Measurements from ENCODE around the gene SLC17A9.
"Not testable (repeated sequence)": the region's sequence is repeated elsewhere in the genome, so short reads cannot be mapped to it uniquely, and the experiment has no call there.

The SLC17A9 gene

GRCh38 chr20:62921119-62921687 is 31.3 kb upstream of the SLC17A9 start:
- DNase-seq: peak; percentile 39 to 56

- no peak for DNase-seq
Measured at GRCh38 chr20:62922451-62922921, 30.0 kb upstream of the SLC17A9 start.

- DNase-seq: not testable (repeated sequence)
Measured at GRCh38 chr20:62923059-62923668, 29.3 kb upstream of the SLC17A9 start.

- no peak for DNase-seq
Measured at GRCh38 chr20:62923669-62924441, 28.7 kb upstream of the SLC17A9 start.

GRCh38 chr20:62924442-62925075 is 27.9 kb upstream of the SLC17A9 start:
- no peak for DNase-seq

GRCh38 chr20:62925076-62925419 is 27.5 kb upstream of the SLC17A9 start:
- DNase-seq: no peak

GRCh38 chr20:62925420-62926228 is 26.9 kb upstream of the SLC17A9 start:
- no peak for DNase-seq

GRCh38 chr20:62926229-62927127 is 26.0 kb upstream of the SLC17A9 start, which contains the start of gene DIDO1:
Gene DIDO1 (minus strand): TSS chr20:62926505.
- DNase-seq: peak; percentile 77 to 83

GRCh38 chr20:62927128-62927705 is 25.3 kb upstream of the SLC17A9 start:
- no peak for DNase-seq

- no peak for DNase-seq
Measured at GRCh38 chr20:62928246-62928939, 24.1 kb upstream of the SLC17A9 start.

GRCh38 chr20:62929051-62929538 is 23.4 kb upstream of the SLC17A9 start:
- no peak for DNase-seq

GRCh38 chr20:62931464-62931863 is 21.0 kb upstream of the SLC17A9 start:
- no peak for DNase-seq

- DNase-seq: no peak
Measured at GRCh38 chr20:62933966-62934365, 18.5 kb upstream of the SLC17A9 start.

- no peak for DNase-seq
Measured at GRCh38 chr20:62935204-62935967, 17.1 kb upstream of the SLC17A9 start.

GRCh38 chr20:62935968-62936585 is 16.4 kb upstream of the SLC17A9 start:
- DNase-seq: no peak

GRCh38 chr20:62937268-62938104 is 15.0 kb upstream of the SLC17A9 start:
- DNase-seq: peak; percentile 87 to 95

- DNase-seq: peak in 1 of 2 experiments; percentile 20
Measured at GRCh38 chr20:62938105-62938888, 14.2 kb upstream of the SLC17A9 start, which contains the start of gene GID8. Gene GID8 (plus strand): TSS chr20:62938147. CDS start chr20:62941503, 3,356 bp downstream.

Data from NCI-H524 (cell line).